COR-L47 (cell line): ENCODE measurements around the gene AFF3.

Experiments
- DNase-seq: peaks from one replicate; lab custom pipeline; 2025; lab: John Stamatoyannopoulos, UW

AFF3 gene

DNA sequence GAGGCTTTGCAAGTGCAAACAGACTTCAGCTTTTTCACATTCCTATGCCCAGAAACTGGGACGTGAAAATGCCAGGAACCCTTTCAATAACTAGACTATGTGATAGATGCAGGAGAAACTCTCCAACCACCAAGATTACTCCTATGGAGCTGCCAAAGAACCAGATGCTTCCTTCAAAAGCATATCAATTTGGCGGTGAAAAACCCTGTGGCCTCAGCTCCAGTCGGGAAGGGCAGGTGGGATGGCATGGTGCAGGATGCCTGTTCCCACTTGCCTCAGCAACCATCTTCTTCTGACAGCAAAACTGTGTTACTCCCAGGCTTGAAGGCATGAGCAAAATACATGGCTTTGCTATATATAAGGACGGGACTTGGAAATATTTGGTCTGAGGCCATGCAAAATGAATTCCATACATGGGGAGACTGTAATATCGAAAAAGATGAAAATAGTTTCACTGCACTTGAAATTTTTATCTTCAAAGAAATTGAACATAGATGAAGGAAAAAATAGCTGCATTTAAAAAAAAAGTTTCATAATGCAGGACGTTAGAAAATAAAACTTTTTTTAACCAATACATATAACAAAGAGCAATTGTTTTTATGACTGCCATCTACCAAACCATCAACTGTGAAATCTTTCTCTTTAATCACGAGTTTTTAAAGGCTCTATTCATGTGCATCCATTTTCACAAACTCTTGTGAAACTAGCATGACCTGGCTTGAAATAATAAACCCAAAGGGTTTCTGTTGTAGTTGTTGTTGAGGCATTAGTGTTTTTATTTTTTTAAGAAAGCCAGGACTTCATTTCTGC lies 99.1 kb downstream of the AFF3 start:
- DNase-seq: no peak

DNA sequence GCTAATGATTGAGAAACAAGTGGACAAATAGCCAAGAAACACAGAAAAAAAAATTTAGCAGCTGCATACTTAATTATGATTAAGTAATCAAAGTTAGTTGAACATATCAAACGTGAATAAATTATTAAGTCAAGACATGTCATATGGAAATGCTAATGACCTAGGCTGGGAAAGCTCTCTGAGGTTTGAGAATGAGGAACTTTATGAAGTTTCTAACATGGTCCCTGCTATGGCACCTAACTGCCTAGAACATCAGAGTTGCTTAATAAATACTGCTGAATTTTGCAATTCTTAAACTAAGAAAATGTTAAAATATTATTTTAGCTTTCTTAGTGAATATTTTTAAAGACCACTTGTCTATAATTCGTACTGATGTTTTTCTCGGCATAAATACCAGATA lies 99.8 kb downstream of the AFF3 start:
- no peak for DNase-seq

DNA sequence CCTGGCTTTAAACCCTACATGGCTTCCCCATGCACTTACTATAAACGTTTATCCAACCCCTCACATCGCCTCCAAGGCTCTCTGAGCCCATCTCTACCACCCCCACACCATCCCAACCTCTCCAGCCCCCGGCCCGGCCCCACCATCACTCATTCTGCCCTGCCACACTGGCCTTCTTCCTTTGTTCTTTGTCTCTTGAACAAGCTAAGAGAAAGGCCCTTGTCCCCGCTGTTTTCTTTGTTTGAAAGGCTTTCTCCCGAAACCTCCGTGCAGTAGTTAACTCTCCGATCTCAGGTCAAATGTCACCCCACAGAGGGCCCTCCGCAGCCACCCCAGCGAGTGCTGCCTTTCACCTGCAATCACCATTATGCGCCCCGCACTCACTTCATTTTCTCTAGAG lies 100.4 kb downstream of the AFF3 start:
- no peak for DNase-seq

DNA sequence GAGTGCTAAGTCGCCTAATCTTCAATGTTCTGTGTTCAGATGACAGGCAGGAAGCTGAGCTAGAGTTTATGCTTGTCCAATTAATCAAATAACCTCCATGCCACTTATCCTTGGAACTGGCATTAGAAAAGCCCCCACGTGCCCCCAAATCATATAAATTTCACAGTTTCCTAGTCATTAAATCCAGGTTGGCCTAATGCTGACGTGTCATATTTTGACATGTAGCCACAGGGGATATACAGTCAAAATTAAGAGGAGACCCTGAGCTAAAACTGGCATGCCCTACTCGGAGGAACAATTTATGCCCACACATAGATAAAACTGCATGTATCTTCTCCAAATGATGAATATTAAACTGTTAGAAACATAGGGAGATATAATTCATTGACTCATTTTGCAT lies 101.0 kb downstream of the AFF3 start:
- DNase-seq: no peak

DNA sequence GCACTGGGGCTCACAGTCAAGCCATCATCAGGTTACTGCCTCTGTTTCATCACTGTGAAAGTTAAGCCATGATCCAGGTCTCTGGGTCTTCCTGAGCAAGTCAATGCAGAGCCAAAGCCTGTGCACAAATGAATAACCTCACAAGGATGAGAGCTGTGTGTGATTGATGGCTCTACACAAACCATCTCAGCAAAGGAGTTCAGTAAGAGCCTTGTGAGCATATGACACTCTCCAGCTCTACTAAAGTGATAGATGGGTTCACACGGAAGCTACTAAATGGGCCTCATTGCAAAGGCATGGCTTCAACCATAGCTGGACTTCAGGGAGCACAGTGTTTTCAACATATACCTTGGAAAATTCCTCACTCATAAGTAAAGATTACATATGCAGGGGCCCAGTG lies 101.5 kb downstream of the AFF3 start:
- DNase-seq: no peak

DNA sequence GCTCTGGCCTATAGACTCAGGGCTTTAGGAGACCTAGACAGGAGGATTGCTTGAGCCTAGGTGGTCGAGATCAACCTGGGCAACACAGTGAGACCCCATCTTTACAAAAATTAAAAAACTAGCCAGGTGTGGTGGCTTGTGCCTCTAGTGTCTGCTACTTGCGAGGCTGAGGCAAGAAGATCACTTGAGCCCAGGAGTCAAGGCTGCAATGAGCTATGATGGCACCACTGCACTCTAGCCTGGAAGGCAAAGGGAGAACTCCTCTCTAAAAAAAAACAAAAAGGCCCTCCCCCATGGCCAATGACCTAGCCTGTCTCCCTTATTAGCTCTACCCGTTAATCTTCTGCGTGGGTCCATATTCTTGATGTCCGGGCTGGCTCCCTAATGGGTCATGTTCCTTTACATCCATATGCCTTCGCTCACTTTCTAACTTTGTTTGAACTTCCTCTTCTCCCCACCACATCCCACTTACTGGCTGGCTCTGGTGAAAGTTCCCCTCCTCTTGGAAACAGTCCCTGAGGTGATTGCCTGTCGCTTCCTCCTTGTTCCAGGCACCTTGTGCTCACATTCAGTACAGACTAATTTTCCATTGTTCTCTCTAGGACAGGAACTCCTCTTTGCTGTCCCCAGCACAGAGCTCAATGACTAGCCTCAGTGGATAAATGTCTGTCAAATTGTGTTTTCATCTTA lies 103.0 kb downstream of the AFF3 start:
- no peak for DNase-seq

DNA sequence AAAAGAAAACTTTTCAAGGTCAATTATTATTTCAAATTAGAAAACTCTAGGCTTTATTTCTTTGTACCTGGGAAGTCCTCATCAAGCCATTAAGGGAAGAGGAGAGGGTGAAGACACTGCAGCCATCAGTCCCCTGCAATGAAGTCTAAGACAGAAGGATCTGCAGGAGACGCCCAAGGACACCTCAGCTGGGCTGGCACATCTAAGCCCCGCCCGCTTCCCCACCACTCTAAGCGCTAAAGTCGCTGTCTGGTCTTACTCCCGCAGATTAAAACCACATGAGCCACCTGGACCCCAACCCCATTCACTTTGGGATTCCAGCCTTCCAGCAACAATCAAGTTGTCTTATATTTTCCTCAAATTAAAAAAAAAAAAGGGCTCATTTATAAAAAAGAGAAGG lies 104.4 kb downstream of the AFF3 start:
- peak; percentile 24 for DNase-seq

DNA sequence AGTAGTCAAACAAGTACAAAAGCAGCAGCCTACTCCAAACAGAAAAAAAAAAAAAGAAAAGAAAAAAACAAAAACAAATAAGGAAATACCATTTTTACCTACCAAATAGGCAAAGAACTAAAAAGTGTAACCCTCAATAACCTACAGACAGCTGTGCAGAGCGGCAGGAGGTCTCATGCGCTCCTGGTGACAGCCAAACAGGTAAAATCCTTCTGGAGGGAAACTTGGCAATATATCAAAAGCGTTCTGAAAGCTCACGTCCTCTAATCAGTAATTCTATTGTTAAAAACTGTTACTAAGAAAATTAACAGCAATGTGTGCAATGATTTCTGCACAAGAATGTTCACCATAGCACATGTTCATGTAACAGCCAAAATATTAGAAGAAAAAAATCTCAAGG lies 105.6 kb downstream of the AFF3 start:
- peak; percentile 91 for DNase-seq

DNA sequence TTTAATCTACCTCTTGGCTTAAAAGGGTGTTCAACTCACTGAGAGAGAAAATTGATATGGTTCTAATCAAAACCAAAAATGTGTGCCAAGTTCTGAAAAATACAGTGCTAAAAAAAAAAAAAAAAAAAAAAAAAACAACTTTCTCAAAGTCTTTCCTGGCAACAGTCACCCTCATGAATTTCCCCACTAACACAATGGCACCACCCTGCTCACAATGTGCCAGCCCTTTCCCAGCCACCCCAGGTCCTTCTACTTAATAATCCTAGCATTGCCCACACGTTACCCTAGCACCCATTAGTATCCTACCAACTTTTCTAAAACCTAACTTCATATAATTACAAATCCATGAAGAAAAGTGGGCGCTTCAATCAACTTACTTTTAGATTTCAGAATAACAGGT lies 106.4 kb downstream of the AFF3 start:
- DNase-seq: no peak

DNA sequence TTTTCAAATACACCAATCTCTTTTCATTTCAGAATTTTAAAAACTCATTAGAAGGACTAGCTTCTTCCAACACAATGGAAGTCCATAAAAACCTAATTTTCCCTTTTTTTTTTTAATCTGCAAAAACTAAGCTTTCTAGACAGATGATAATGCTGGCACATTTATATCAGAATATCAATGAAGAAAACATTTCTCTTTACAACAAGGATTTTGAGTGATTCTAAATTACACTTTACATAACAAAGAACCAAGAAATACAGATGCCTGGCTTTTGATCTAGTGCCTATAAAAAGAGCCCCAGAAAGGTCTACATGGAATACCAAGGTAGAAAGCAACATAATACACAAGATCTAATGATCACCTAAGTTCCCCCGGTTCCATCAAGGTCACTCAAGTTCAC lies 108.0 kb downstream of the AFF3 start:
- no peak for DNase-seq

DNA sequence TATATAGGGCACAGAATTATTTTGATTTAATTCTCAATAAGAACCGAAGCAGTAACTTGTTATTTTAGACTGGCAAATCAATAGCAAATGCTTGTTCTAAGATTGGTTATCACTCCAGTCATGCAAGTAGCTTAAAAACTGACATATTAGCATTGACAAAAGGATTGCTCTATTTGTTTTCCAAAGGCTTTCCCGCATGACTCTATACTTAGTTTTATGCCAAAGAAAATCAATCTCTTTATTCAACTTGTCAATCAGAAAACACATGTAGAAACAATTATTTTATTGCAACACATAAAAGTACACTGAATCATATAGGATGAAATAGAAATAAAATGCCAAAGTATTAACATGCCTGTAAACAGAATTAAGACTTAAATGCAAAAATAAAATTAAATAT lies 108.4 kb downstream of the AFF3 start:
- DNase-seq: no peak

DNA sequence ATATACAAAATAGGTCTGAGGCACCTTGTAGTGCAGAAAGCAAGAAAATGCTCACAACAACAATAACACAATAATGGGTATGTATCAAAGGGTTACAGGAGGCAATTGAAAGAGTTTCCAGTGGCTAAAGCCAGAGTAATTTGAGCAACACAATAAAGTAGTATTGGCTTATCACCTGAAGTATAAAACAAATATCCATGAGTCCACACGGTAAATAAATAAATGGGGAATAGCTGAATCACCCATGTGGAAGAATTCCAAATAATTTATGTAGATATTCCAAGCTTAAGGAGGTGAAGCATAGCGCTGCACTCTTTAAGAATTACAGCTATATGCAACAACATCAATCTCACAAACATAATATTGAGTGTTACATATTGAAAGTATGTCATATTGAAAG lies 110.8 kb downstream of the AFF3 start:
- DNase-seq: no peak

DNA sequence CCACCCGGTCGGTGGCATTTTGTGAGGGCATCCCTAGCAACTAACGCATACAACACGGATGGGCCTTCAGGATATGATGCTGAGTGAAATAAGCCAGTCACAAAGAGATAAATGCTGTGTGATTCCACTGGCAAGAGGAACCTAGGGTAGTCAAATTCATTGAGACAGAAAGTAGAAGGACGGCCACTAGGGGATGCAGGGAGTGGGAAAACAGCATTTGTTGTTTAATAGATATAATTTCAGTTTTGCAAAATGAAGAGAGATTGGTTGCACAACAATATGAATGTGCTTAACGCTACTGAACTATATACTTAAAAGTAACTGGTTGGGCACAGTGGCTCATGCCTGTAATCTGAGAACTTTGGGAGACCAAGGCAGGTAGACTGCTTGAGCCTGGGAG lies 112.9 kb downstream of the AFF3 start:
- no peak for DNase-seq

DNA sequence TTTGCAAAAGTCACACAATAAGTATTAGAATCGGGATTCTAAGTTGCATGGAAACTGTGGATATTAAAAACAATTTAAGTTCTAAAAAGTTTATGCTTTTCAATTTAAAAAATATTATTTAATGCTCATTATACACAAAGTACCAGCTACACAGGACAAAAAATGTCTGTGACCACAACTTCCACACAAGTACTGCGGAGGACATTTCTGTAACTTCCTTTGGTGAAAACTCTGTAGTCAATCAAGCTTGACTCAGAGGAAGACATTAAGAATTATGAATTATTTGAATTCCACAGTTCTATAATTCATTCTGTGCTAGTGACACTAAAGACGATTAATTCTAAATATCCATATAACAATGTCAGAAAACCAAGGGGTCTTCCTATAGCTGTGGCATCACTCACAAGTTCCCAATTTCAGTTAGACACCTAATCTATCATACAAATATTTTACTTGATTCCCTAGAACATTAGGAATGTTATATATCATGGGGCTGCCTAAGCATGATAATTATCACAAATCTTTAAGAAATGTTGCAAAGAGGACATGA lies 120.5 kb downstream of the AFF3 start:
- no peak for DNase-seq

DNA sequence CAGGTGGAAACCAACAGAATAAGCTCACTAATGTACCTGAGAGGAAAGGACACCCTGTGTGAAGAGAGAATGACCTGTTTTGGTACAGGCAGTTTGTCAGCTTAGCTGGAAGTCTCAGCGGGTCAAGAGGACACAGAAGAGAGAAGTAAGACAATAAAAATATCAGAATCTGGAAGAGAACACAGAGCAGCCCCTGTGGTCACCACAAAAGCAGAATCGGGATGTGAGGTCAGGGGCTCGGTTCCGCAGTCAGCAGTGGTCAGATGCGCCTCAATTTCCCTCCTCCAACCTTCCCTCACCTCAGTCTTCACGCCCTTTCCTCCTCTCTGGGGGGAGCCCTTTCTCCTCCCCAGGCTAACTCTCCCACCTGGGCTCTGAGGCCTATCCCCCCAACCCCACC lies 122.9 kb downstream of the AFF3 start:
- DNase-seq: no peak

DNA sequence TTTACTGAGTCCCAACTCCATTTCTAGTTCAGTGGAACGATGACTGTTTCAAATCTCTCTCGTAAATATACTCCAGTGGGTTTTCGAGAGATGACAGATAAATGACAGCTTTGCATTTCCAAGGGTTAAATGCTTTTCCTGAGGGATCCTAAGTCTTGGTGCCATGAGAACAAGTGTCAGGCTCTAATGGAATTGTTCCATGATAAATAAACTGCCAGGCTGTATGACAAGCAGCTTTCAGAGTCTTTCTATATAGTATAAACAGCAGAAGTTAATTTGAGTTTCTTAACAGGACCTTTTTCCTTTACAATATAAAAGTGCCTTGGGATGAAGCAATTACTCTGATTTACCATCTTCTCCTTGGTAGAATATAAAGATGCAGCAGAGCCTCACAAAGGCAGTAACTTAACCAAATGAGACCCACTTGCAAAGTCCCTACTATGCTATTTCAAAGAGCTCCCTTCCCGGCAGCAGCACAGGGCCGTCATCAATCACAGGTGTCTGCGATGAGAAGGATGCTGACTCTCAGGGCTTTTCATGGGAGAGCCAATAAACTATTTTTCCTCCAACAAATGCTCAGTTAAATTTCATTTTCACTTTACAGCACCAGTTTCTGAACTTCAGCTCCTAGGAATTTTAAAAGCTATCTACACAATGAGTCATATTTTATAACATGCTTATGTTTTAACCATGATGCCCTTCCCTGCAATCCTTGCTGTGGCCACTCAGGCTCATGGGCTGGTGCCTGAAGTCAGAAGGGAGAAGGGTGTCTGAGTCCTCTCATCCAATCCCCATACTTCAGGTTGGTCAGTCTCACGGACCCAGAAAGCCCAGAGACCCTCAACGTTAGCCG lies 123.8 kb downstream of the AFF3 start:
- no peak for DNase-seq

DNA sequence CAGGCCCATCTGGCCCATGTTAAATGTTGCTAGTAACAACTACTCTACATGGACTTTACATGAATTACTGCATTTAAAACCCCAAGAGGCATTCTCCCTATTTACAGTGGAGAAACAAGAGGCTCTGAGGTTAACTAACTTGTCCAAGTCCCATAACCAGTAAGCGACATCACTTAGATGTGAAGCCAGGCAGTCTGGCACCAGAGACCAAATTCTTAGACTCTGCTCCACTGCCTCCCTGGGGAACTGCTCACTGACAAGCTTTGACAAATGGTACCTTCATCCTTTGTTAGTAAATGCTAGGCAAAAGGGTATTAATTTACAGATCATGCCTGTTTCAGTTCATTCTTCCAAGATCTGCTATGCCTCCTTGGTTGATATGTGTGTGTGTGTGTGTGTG lies 124.8 kb downstream of the AFF3 start:
- no peak for DNase-seq

DNA sequence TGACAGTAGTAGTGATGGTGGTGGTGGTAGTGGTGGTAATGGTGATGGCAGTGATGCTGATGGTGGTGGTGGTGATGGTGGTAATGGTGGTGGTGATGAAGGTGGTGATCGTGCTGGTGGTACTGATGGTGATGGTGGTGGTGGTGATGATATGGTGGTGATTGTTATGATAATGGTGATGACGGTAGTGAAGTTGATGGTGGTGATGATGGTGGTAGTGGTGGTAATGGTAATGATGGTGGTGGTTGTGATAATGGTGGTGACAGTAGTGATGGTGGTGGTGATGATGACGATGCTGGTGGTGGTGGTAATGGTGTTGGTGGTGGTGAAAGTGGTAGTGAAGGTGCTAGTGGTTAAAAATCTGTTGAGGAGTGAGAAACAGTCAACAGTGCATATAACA lies 125.6 kb downstream of the AFF3 start:
- DNase-seq: no peak

DNA sequence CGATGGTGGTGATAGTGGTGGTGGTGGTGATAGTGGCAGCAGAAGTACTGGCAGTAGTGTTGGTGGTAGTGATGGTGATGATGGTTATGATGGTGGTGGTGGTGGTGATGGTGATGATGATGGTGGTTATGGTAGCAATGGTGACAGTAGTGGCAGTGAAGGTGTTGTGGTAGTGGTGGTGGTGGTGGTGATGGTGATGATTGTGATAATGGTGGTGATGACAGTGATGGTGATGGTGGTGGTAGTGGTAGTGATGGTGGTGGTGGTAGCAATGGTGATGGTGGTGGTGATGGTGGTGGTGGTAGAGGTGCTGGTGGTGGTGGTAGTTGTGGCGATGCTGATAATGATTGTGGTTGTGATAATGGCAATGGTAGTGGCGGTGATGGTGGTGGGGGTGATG lies 126.5 kb downstream of the AFF3 start:
- DNase-seq: no peak

DNA sequence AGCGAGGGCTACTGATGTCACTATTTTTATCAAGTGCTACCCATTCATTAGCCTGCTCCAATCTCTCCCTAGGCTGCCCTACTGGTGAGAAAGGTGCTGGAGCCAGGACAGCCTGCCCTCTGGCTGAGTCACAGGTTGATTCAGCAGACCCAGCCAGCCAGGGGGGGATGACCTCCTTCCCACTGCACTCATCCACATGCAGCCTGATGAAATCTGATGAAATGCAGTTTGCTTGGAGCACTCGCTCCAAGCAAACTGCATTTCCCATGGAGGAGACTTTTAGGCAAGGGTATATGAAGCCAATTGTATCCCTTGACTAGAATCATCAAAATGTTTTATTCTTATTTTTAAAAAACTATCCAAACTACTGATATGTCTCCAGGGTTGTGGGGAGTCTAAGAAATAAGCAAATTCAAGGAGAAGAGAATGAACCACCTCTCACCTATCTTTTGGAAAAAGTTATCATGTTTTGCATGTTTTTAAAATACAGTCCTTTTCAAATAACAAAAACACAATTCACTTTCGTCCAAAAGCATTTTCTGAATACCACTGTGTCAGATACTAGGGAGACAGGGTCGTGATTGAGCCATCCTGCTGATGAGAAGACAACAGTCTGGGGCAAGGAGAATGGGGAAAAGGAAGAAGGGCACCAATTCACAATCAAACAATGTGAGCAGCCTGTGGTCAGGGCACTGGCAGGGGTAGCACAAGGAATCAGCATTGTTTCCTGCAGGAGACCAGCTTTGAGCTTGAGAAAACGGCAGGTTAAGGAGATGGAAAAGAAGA lies 128.3 kb downstream of the AFF3 start:
- no peak for DNase-seq

DNA sequence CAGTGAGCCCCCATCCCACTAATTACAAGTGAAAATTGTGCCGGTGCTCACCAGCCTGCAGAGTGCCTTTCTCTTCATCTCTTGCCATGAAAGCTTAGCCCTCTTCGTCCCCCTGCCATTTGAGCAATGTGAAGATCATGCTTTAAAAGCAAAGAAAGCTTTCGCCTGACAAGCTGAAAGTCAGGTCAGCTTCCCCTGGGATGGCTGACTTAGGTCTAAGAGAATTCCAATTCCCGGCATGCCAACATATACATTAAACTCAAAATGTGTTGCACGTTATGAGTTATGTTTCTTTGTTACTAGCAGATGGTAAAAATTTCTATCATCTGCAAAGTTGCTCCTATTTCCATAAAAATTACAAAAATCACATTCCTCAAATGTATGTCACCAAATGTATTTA lies 129.8 kb downstream of the AFF3 start:
- DNase-seq: no peak

DNA sequence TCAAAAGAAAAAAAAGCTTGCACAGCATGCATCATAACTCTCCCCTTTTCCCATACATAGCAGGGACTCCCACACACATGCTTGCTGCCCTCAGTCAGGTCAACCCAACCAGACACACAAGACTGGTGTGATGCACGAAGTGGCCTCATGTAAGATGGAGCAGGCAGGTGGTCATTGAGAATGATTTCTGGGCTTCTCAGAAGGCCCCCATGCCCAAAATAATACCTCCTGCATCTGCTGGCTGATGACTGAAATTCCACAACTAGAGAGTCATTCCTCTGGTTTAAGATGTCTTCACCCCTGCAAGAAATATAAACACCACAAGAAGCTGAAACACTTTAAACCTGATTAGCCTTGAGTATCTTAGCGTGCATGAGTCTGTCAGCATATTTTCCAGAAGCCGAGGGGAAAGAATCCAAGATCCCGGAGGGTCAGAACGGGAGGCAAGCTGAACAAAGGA lies 131.1 kb downstream of the AFF3 start:
- DNase-seq: no peak
